HG03521 (cell line): ENCODE results near the gene RAMP1.

Source experiments
- ATAC-seq: cut with Tn5 transposase; IDR thresholded peaks from one replicate; pipeline ENCODE4 v1.9.1; 2021; ENCODE audit warnings: mild to moderate bottlenecking, moderate library complexity; ENCODE audit not compliant: unreplicated experiment

The RAMP1 gene

DNA sequence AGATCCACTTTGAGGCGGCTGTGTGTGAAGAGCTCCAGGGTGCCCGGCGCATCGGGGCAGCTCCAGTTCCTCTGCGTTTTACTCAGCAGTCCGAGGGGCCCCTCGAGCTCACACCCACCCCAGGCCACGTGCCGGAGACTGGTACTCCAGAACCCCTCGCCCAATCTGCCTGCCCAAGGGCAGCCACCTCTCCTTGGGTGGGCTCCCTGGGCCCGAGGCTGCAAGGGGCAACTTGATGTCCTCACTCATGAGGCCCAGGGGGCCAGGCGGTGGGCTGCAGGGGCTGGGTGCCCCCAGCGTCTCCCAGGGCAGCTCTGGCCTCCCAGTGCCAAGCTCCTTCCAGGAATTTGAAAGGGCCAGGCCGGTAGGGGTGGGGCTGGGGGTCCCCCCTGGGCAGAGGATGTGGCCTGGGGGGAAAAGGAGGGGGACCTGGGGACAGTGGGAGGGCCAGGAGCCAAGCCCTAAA, 16.7 kb downstream of the RAMP1 start:
- no peak for ATAC-seq

DNA sequence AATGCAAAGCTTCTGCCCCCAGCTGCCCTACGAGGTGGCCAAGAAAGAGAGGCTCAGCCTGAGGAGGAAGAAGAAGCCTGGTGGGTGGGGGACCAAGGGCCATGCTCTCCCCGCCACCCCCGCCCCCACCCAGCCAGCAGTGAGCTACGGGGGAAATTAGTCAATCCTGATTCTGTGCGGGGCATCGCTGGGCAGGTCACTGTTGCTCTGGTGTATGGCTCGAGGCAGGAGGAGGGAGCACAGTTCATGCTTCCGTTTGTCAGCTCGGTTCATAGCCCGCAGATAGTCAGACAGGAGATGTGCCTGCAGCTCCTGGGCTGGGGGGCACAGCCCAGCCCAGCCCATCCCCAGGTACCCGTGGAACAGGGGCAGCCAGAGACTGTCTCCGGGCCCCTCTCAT, 17.1 kb downstream of the RAMP1 start:
- no peak for ATAC-seq

DNA sequence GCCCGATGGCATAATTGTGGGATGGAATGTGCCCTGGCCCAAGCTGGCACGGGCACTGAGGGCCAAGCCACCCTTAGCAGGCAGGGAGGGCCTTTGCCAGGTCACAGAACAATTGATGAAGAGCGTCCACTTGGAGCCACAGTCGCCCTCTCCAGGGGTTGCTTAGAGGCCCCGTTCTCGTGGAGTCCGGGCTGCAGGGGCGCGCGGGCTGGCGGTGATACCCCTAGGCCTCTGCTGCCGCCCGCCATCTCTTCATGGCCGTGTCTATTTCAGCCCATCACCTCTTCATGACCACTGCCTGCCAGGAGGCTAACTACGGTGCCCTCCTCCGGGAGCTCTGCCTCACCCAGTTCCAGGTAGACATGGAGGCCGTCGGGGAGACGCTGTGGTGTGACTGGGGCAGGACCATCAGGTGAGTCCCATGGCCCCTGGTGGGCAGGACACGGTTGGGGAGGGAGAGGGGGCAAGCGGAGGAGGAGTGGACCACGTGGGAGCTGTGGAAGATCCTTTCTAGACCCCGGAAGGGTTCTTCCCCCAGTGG, 17.6 kb downstream of the RAMP1 start:
- ATAC-seq = no peak

DNA sequence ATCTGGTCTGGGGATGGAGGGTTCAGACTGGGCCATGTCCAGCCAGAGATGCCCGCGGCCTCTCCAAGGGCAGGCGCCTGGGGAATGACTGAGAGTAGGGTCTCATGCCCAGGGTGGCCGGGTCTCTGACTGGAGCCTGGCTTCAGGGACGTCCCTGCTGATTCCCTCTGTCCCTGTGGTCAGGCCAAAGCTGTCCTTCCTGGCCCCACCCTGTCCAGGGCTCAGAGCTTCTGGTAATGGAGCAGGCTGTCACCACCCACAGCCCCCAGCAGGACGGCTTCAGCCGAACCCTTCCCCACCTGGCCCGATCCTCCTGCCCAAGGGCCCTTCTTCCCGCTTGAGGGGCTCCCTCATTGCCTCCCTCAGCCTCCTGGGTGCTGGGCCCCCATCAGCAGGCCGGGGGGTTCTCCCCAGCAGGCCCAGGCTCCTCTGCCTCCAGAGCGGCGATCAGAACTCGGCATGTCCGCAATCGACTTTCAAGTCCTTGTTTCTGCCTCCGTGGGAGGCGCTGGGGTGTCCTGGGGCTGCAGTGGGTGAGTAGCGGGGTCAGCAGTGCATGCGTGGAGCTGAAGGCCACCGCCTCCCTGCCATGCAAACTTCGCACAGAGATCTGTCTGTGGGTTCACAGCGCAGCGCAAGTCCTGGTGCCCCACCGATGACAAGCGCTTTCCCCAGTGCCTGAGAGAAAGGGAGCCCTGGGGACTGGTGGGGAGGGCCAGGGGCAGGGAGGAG, 18.3 kb downstream of the RAMP1 start:
- ATAC-seq = no peak

DNA sequence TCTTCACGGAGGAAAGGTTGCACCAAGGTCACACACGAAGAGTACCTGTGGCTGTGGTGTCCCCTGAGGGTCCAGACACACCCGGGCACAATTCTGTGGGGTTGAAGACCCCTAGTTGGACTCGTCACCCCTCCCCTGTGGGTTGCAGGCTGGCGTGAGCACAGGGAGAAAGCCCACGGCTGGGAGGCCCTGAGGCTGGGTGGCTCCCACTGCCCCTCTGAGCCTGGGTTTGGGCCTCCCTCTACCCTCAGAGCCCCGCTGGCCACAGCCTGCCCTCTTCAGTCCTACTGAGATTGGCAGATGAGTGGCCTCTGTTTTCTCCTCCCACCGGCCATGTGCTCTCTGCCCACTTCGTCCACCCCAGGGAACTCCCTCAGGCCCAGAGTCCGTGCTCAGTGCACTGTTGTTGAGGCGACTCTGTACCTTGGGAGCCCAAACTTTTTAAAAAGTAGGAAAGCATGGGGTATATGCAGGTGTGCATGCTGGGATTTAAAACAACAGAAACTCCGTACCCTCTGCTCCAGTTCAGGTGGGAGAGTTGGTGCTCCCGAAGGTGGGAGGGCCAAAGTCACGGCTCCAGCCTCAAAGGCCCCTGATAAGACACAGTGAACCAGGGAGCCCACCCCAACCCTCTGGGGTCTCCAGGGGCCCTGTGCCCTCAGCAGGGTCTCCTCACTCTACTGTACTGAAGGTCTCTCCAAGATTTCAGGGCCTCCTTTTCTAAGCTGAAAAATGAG, 19.1 kb downstream of the RAMP1 start:
- no peak for ATAC-seq

DNA sequence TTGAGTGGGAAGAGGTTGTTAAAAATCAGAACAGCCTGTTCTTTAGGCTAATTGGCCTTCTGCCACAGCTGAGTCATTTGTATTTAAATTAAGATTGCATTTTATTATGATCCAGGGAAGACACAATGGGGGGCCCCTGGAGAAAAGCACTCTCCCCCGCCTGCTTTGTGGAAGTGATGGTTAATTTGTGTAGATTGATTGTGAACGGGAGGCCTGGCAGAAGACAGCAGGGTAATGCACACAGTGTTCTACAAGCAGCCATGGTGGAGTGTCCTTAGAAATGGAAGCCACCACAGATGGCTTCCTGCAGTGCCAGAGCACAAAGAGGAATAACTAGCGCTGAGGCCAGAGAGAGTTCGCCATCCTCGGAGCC, 19.6 kb downstream of the RAMP1 start:
- no peak for ATAC-seq

DNA sequence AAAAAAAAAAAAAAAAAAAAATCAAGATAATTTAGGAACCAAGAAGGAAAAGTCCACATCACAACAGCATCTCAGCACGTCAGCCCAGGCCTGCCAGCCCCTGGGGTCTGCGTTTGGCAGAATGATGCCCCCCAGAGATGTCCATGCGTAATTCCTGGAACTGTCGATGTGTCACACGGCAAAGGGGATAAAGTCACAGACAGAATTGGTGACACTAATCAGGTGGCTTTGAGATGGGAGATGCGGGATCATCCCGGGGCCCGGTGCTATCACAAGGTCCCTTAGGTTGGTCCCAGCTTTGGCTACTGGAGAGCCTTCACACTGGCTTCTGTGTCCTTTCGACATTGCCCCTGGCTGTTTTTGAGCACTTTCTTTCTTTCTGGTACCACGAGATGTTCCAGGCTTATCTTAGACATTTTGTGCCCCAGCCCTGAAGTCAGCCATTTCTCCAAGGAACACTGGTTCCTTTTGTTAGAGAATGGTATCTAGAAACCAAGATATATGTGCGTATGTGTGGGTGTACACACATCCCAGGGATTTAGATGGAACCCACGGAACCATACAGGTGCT, 20.7 kb downstream of the RAMP1 start:
- ATAC-seq = no peak

DNA sequence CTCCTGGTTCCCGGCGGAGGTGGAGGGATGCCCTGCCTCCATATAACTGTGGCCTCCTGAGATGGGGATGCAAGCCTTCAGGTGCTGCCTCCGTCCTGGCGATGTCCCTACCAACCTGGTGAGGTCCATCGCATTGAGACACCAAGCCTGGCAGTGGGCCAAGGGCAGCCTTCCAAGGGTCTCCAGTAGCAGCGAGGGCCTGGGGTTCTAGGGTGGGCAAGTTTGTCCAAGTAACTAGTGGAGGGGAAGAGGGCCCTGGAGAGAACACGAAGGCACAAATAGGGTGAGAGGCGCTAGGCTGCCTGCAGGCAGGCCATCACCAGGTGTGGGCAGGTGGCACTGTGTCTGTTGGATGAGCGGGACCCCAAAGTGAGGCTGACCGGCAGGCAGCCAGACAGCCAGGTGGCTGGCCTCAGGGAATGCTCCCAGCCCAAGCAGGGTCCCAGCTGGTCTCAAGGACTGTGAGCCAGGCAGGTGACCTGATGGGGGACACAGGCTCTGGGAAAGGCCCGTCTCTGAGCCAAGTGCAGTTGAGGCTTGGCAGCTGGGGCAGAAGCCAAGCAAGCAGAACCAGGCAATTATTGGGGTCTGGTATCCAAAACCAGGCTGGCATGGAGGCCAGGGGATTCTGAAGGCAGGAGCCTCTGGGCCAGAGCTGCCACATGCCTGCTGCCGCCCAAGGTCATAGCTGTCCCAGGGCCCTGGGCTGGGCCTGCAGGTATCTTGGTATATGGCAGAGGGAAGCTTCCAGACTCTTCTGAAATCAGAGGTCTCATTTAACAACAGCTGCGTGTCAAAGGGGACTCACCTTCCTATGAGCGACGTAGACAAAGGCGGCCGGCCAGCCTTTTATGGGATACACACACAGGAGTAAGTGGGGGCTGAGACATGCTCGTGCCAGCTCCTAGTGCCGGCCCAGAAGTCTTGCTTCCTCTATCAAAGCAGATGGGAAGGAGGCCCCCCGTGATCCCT, 23.4 kb downstream of the RAMP1 start:
- no peak for ATAC-seq

DNA sequence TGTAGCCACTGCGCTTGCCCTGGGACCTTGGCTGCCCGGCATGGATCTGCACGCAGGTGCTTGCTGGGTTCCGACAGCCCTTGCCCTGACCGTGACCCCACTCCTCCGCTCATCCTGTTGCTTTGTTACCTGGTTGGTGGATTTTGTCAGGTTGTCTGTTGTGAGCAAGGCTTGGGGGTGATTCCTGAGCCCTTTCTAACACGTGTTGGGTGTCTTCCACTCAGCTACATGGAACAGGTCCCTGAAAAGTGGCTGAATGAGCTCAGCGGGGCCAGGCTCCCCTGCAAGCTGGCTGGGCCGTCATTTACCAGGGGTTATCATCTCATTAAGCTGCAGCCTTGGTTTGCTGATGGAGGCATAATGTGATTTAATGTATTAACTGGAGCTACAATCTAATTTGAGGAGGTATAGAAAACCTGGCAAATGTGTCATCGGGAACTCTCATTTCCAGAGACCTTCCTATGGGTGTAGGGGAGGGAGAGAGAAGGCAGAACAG, 24.6 kb downstream of the RAMP1 start:
- no peak for ATAC-seq

DNA sequence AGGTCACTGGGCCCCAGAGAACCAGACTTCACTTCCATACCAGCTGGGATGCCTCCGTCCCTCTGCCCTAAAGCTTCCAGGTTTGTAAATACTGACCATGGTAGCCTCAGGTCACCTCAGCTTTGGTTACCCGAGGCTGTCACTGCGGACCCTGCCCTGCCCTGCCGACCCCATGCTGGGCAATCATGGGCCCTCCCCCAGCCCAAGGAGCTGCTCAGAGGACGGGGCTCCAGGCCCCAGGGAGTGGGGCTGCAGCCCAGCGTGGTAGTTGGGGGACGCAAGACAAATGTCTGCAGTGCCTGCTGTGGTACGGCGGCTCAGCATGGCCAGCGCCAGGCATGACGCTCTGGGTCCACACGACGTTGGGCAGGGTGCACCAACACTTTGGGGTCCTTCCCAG, 25.3 kb downstream of the RAMP1 start:
- ATAC-seq = no peak

DNA sequence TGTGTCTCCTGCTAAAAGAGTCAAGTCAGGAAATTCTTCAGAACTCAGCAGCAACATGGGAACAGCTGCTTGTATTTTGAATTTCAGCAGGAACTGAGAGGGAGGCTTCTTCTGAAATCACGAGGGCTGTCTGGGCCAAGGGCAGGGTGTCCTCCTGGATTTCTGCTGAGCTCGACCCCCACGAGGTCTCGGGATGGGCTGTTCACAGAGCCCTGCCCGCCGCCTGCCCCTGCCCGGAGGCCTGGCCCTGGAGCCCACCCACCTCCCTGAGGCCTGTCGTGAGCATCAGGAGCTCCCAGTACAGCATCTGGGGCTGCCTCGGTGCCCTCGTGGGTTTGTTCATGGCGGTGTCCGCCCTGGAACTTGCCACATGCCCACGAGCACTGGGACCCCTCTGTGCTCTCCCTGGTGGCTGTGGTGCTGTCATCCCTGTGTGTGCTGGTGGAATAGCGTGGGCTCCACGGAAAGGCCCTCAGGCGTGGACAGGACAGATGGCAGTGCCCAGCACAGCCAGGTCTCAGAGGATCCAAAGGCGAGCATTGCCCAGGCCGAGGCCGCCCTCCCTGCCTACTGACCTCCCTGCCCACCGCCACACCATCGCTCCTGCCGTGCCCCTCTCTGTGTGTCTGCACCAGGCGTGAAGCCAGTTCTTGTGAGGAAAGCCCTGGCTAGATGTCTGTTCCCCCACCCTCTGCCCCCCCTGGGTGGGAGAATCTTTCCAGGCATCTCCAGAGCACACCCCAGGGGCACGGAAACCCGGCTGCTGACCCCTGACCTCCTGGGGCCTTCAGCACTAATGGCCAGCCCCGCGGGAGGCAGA, 25.9 kb downstream of the RAMP1 start:
- no peak for ATAC-seq

DNA sequence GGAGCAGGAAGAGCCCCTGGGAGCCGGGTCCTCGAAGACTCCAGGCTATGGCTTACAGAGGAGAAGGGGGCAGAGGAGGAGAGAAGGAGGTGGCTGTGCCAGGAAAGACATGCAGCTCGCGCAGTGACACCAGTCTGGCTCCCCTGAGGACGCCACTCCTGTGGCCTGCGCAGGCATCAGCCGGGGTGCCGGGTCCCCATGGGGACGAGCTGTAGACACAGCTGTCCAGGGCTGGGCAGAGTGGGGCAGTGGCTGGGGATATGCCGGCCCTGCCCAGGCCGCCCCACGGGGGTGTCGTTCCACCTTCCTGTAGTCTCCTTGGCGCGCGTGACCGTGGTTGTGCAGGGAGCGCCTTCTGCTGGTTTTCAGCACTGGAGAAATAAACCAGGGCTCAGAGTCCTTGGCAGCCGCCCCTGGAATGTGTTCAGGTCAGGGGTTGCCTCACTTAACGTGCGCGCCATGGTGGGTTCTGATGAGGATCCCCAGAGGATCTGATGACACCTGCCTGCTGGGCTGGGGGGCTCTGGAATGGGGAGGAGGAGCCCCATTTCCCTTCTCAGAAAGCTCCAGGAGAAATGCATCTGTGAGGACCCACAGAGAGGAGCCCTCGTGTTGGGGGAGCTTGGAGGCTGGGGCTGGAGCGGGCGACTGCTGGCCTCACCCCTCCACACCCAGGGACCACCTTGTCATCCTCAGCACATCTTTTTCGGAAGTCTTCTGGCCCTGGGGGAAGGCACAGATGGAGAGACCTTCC, 26.7 kb downstream of the RAMP1 start:
- no peak for ATAC-seq

DNA sequence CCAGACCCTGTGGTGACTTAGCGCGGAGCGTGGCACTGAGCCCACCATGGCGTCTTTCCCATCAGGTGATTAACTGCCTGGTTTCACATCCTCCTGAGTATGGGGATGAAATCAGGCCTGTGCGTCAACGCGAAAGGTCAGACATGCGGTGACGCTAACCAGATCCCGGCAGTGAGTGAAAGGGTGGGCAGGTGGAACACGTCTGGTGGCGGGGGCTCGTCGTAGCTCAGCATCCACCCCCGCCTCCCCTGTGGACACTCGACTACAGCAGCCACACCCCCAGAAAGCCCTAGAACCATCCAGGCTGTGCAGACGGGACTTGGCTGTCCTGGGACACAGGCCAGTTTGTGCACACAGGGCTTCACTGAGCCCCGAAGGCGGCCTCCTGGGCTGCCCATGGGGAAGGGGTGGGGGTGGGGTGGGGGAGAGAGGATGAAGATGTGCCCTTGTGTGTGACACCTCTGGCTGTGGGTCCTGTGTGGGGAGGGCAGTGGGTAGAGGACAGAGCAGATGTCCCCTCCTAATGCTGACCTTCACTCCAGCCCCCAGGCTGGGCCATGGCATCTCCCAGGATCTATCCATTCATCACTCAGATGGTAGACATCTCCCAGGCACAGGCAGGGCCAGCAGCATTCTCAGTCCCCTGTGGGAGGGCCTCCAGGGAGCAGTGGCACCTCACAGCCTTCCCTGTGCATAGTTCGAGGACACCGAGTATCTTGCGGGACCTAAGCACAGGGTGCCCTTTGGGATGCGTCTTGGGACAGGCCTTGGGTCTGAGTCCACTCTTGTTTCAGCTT, 27.5 kb downstream of the RAMP1 start:
- ATAC-seq = no peak

DNA sequence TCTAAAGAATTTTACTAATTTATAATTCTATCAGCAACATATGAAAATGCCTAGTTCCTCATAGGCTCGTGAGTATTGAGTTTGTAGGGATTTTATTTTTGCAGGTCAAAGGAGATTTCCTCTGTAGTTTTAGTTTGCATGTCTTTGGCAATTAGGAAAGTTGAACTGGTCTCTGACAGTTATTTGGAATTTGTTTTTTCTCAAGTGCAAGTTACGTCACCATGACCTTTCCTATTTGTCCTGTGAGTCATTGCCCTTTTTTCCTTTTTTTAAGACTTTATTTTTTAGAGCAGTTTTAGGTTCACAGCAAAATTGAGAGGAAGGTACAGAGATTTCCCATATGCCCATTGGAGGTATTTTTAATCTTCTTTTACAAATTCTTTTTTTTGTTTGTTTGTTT, 29.0 kb downstream of the RAMP1 start:
- no peak for ATAC-seq

DNA sequence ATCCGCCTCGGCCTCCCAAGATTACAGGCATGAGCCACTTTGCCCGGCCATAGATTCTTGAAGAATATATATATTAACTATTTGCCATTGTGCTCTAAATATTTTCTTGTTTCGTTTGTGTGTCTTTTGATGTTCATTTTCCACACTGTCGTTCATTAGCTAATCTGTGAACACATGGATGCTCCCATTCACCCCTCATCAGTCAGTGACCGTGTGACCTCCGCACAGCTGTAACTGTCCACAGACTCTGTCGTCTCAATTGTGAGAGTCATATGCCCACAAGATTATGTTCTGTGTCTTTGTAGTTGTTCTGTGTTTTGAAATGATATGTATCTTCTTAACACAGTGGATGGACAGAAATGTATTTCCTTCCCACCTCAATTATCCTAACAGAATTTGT, 29.6 kb downstream of the RAMP1 start:
- ATAC-seq = no peak

DNA sequence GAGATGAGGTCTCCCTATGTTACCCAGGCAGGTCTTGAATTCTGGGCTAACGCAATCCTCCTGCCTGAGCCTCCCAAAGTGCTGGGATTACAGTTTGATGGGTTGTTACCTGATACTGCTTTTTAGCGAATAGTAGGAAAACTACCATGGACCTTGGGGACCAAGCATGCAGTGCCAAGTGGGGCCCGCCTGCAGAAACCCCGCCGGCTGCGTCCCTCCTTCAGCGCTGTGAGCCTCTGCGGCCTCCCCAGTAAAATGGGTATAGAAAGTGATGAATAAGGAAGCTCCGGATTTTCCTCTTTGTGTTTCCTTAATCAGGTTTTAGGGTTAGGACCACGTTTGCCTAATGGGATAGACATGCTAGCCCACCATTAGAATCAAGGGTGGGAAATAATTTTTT, 30.4 kb downstream of the RAMP1 start:
- ATAC-seq = no peak

DNA sequence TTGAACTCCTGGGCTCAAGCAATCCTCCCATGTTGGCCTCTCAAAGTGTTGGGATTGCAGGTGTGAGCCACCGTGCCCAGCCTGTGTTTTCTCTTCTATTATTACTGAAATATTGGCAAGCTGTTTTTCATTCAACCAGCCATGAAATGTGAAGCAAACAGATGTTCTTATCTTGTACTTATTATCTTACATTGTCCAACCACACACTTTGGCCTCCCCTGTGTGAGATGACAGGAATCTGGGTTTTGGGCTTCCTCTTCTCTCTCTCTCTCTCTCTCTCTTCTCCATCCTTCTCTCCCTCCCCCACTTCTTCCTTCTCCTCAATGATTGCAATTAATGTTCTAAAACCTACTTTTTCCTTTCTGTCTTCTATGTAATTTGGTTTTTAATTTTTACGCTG, 33.1 kb downstream of the RAMP1 start:
- no peak for ATAC-seq

DNA sequence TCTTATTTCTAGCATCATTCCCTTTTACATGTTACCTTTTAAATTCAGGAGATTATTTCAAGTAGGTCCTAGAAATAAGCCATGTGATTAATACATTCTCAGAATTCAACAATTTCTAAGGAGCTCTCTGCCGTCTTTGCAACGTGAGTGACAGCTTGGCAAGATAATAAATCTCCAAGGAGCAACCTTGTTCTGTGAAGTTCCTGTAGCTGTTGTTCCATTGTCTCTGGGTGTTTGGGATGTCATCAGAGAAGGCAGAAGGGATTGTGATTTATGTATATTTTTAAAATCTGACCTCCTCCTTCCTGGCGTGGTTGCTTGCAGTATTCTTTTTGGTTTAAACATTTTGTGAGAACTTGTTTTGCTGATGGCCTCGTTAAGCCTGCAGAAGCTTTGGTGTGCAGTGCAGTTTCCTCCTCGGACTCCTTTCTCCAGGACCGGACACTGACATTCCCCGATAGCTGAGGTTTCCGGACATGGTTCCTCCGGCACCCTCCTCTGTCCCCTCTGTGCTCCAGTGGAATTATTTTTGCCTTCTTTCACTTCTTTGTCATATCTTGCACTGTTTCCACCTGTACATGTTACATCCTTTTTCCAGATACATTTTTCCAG, 33.7 kb downstream of the RAMP1 start:
- ATAC-seq = no peak
